COLO668 (cell line): ENCODE measurements around the gene WNK4.
A peak's percentile ranks its signal among the peaks of the same experiment; 100 is the strongest.

Experiments
- DNase-seq: peaks from one replicate; lab custom pipeline; 2025; ENCODE audit not compliant: unreplicated experiment; lab: John Stamatoyannopoulos, UW

Gene WNK4

DNA sequence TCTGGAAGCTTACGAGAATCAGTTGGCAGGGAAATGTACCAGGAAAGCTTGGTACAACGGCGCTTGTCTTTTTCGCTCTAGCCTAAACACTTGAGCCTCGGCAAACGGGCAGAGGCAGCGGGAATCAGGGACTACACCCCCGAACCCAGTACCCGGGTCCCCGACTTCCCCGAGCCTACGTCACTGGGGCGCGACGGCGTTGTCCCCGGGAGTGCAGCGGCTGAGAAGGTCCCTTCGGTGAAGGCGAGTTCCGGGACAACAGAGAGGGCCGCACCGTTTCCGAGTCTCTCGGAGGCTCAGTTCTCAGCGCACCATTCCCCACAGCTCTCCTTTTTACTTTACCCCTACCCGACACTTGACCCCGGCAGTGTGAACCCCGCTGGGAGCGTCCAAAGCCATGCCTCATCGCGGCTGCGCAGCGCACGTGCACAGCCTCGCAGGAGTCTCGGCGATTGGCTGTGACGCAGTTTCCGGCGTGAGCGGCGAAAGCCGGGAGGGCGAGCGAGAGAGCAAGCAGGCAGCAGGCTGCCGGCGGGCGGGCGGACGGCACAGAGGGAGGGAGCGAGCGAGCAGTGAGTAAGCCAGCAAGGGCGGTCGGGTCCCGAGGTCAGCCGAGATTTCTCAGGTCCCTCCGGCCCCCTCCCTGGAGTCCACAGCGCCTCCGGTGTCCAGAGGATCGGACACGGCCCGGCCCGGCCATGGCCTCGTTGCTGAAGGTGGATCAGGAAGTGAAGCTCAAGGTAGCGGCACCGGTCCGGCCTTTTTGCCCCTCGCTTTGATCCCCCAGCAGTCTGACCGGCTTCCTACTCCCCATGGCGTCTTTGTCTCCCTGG is 52.7 kb downstream of the WNK4 start, which contains the start of gene PSME3:
TSS of gene PSME3 (plus strand) at position 464 of the 833 bp plus-strand sequence. CDS start at position 699, 235 bp downstream.
- DNase-seq, result peak; percentile 83

DNA sequence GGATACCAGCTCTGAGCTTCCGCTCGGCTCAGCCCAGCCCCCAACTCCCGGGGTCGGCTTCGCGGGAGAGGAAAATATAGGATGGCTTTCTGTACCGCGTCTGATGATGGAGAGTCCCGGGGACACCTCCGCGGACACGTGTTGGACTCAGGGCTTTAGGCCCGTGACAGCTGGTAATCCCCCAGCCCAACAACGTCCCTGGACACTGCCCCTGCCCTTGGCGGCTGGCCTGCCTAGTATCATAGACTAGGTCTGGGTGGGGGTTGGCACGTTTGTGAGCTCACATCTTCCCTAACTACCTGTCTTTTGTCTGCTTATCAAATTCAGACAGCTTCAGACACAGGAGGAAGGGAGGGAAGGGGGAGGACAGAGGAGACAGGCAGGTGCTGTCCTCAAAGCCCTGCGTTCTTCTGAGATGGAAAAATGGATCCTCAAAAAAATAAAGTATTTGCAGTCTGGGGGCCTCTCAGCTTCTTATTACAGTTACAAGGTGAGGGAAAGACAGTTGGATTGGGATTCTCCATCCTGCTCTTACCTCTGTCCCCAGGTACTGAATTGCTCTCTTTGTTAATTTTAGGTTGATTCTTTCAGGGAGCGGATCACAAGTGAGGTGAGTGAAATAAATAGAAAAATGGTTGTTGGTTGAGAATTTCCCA is 53.5 kb downstream of the WNK4 start:
- no peak for DNase-seq

GRCh38 chr17:42835732-42836131 is 55.3 kb downstream of the WNK4 start:
- no peak for DNase-seq

GRCh38 chr17:42841975-42842685 is 61.7 kb downstream of the WNK4 start:
- no peak for DNase-seq

DNA sequence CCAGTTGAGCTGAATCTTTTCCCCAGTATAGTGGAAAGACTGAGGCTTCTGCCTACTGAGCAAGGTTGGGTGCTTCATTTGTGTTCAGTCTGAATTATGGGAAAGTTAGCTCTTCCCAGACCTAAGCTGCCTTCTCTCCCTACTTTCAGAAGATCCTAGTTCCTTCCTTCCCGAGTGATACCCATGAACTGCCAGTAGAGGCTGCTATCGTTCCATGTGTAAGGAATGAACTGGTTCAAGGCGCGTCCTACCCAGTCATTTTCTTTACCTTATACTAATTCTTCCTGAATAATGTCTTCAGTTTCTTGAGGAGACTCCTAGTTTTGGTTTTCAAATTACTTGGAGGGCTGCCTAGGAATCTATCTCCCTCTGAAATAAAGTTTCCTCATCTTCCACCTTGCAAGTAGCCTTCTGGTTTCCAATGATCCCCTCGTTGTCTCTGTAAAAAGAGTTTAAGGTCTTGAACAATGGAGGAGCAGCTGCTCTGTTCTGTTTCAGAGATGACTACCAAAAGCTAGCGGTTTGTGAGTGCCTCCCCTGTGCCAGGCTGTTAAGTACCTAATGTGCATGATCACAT is 63.0 kb downstream of the WNK4 start:
- peak; percentile 1 for DNase-seq

DNA sequence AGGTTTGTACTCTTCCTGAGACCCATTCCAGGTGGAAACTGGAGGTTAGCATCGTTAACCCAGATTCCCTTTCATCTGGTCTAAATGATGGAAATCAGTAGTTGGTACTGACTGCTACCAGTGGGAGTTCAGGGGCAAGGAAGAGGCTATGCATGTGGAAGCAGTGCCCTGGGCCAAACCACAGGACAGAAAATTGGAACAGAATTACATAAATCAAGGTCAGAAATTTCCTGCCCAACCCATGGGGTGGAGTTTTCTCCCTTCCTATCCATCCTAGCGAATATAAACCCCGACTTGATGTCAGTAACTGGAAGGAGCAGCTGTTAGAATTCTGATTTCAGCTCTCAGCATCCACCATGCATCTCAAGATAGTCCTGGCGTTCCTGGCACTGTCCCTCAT is 63.9 kb downstream of the WNK4 start, which contains the start of gene AOC2:
TSS of gene AOC2 (plus strand) at position 310 of the 400 bp plus-strand sequence. CDS start at position 357, 47 bp downstream.
- no peak for DNase-seq

DNA sequence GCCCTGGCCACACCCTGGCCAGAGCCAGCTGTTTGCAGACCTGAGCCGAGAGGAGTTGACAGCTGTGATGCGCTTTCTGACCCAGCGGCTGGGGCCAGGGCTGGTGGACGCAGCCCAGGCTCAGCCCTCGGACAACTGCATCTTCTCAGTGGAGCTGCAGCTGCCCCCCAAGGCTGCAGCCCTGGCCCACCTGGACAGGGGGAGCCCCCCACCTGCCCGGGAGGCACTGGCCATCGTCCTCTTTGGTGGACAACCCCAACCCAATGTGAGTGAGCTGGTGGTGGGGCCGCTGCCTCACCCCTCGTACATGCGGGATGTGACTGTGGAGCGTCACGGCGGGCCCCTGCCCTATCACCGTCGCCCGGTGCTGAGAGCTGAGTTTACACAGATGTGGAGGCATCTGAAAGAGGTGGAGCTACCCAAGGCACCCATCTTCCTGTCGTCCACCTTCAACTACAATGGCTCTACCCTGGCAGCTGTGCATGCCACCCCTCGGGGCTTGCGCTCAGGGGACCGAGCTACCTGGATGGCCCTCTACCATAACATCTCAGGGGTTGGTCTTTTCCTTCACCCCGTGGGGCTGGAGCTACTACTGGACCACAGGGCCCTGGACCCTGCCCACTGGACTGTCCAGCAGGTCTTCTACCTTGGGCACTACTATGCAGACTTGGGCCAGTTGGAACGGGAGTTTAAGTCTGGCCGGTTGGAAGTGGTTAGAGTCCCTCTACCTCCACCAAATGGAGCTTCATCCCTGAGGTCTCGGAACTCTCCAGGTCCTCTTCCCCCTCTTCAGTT is 64.5 kb downstream of the WNK4 start:
- no peak for DNase-seq

DNA sequence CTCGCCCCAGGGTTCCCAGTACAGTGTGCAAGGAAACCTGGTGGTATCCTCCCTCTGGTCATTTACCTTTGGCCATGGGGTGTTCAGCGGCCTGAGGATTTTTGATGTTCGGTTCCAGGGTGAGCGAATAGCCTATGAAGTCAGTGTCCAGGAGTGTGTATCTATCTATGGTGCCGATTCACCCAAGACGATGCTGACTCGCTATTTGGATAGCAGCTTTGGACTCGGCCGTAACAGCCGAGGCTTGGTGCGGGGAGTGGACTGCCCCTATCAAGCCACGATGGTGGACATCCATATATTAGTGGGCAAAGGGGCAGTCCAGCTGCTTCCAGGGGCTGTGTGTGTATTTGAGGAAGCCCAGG is 65.1 kb downstream of the WNK4 start:
- no peak for DNase-seq

DNA sequence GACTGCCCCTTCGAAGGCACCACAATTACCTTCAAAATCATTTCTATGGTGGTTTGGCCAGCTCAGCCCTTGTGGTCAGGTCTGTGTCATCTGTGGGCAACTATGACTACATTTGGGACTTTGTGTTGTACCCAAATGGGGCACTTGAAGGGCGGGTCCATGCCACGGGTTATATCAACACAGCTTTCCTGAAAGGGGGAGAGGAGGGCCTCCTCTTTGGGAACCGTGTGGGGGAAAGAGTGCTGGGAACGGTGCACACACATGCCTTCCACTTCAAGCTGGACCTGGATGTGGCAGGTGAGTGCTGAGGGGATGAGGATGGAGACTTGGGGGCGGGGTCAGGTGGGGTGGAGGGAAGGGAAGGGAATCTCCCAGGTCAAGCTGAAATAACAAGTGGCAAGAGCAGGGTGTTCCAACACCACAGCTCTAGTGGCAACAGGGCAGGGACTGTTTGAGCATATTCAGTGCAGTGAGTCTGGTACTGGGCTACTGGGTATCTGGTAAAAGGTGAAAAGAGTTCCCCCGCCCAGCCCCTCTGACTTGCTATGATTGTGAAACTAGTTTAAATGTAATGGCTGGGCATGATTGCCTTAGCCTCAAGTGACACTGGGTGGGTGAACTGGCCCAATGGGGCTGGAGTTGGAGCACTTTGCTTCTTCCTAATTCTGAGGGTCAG is 65.6 kb downstream of the WNK4 start:
- no peak for DNase-seq
